IMR-90 (cell line): Measurements from ENCODE around the gene EIF2B2. TPM values are rescaled to one million over a fixed set of nuclear protein-coding genes. Genes with fewer than 3 reads are reported as not detected.
A peak's percentile ranks its signal among the peaks of the same experiment; 100 is the strongest.

Experiments
- ATAC-seq: fragments of 200-7000 bp; cut with Tn5 transposase; 2 replicates; pipeline ENCODE4 v1.9.1; 2020; ENCODE audit warnings: low read depth, mild to moderate bottlenecking, moderate library complexity
- BruUV-seq: library from RNA; stranded (reverse); fragments of 400-500 nt; replicated peaks from 2 replicates; lab custom pipeline; 2021; lab: Mats Ljungman, UMichigan
- CTCF ChIA-PET: fragments of 300-600 bp; formaldehyde crosslinking; extraction: SDS; loops from one replicate; lab custom pipeline; 2021; ENCODE audit warnings: antibody characterized with exemption; lab: Yijun Ruan, JAX
- POLR2A ChIA-PET: fragments of 300-600 bp; sonication (Branson Sonifier 250); formaldehyde crosslinking; loops from one replicate; lab custom pipeline; 2022; ENCODE audit warnings: antibody characterized with exemption; ENCODE audit not compliant: unreplicated experiment; lab: Charles Lee
- DNase-seq: peaks from one replicate; pipeline ENCODE4 v3.0.0; 2013
- H2AFZ ChIP-seq: replicated peaks from 2 replicates; pipeline ENCODE3; 2013; ENCODE audit warnings: low read length, mild to moderate bottlenecking; ENCODE audit not compliant: poor library complexity
- H2AK5ac ChIP-seq: 2 replicates; pipeline ENCODE4 v1.6.1; 2013; ENCODE audit warnings: low read depth, low read length, inconsistent platforms
- H2AK9ac ChIP-seq: replicated peaks from 2 replicates; pipeline ENCODE3; 2013; ENCODE audit warnings: mild to moderate bottlenecking, low read depth, low read length, moderate library complexity; ENCODE audit not compliant: poor library complexity
- H2BK120ac ChIP-seq: 2 replicates; pipeline ENCODE4 v1.6.1; 2013; ENCODE audit warnings: low read depth, low read length, inconsistent platforms
- H2BK15ac ChIP-seq: 3 replicates; pipeline ENCODE4 v1.6.1; 2013; ENCODE audit warnings: low read depth, low read length, inconsistent platforms
- H2BK20ac ChIP-seq: 2 replicates; pipeline ENCODE4 v1.6.1; 2013; ENCODE audit warnings: low read depth, mild to moderate bottlenecking, inconsistent platforms, low read length, moderate library complexity
- H2BK5ac ChIP-seq: 2 replicates; pipeline ENCODE4 v1.6.1; 2013; ENCODE audit warnings: mild to moderate bottlenecking, low read depth, low read length, inconsistent platforms; ENCODE audit not compliant: poor library complexity, severe bottlenecking
- H3K14ac ChIP-seq: replicated peaks from 2 replicates; pipeline ENCODE4 v1.6.1; 2013; ENCODE audit warnings: low read depth, low read length, inconsistent platforms
- H3K18ac ChIP-seq: 2 replicates; pipeline ENCODE4 v1.6.1; 2013; ENCODE audit warnings: low read depth, low read length, control low read depth
- H3K23ac ChIP-seq: 2 replicates; pipeline ENCODE4 v1.6.1; 2013; ENCODE audit warnings: low read depth, low read length, inconsistent platforms
- H3K27ac ChIP-seq: 2 replicates; pipeline ENCODE4 v1.5.1; 2013; ENCODE audit warnings: mild to moderate bottlenecking, control low read depth, low read length; ENCODE audit not compliant: insufficient read depth
- H3K27me3 ChIP-seq: 2 replicates; pipeline ENCODE4 v1.6.1; 2013; ENCODE audit warnings: low read length; ENCODE audit not compliant: control insufficient read depth, insufficient read depth
- H3K36me3 ChIP-seq: 2 replicates; pipeline ENCODE4 v1.6.1; 2013; ENCODE audit warnings: low read length, mixed read lengths; ENCODE audit not compliant: control insufficient read depth, insufficient read depth
- H3K4ac ChIP-seq: 2 replicates; pipeline ENCODE4 v1.6.1; 2013; ENCODE audit warnings: low read depth, low read length, inconsistent platforms
- H3K4me1 ChIP-seq: 2 replicates; pipeline ENCODE4 v1.6.1; 2013; ENCODE audit warnings: low read length, mixed read lengths; ENCODE audit not compliant: control insufficient read depth, insufficient read depth
- H3K4me2 ChIP-seq: 2 replicates; pipeline ENCODE4 v1.6.1; 2013; ENCODE audit warnings: low read depth, mild to moderate bottlenecking, control low read depth, low read length, moderate library complexity
- H3K4me3 ChIP-seq: 2 replicates; pipeline ENCODE4 v1.5.1; 2013; ENCODE audit warnings: low read depth, mild to moderate bottlenecking, control low read depth, low read length, moderate library complexity; ENCODE audit not compliant: insufficient read depth
- H3K56ac ChIP-seq: 2 replicates; pipeline ENCODE4 v1.6.1; 2013; ENCODE audit warnings: low read length, inconsistent platforms; ENCODE audit not compliant: insufficient read depth; ENCODE audit errors: extremely low read depth
- H3K79me1 ChIP-seq, 2 experiments: 2 replicates each; pipeline ENCODE4 v1.6.1; 2013; ENCODE audit warnings: low read length in 2 of 2, inconsistent platforms in 1 of 2, low read depth in 1 of 2
- H3K9ac ChIP-seq: 2 replicates; pipeline ENCODE4 v1.6.1; 2013; ENCODE audit warnings: low read depth, low read length, control low read depth
- H3K9me1 ChIP-seq: 2 replicates; pipeline ENCODE4 v1.6.1; 2013; ENCODE audit warnings: low read length, inconsistent platforms; ENCODE audit not compliant: insufficient read depth
- H3K9me3 ChIP-seq: 2 replicates; pipeline ENCODE4 v1.6.1; 2013; ENCODE audit warnings: low read length; ENCODE audit not compliant: control insufficient read depth, insufficient read depth
- H4K20me1 ChIP-seq: 2 replicates; pipeline ENCODE4 v1.6.1; 2013; ENCODE audit warnings: low read length, inconsistent platforms; ENCODE audit not compliant: insufficient read depth
- H4K5ac ChIP-seq: 2 replicates; pipeline ENCODE4 v1.6.1; 2013; ENCODE audit warnings: mild to moderate bottlenecking, low read depth, low read length, control low read depth
- H4K8ac ChIP-seq, 2 experiments: 2 replicates each; pipeline ENCODE4 v1.6.1; 2013; ENCODE audit warnings: low read depth in 2 of 2, low read length in 2 of 2, control low read depth in 1 of 2, inconsistent platforms in 1 of 2
- H4K91ac ChIP-seq: 2 replicates; pipeline ENCODE4 v1.6.1; 2013; ENCODE audit warnings: low read depth, low read length, inconsistent platforms; ENCODE audit not compliant: insufficient read depth
- BHLHE40 ChIP-seq: fragments of 150-350 bp; IDR thresholded peaks from 2 replicates; pipeline ENCODE4 v1.6.1; 2016; ENCODE audit warnings: mild to moderate bottlenecking, low read depth, low read length
- FOS ChIP-seq: fragments of 150-350 bp; IDR thresholded peaks from 2 replicates; pipeline ENCODE4 v1.6.1; 2016; ENCODE audit warnings: low read depth, low read length
- WGBS, 2 experiments: methylation state at CpG; one replicate each; pipeline versions ENCODE4 v1.1.5 to v1.1.7; 2013; ENCODE audit warnings: missing lambda C conversion rate in 2 of 2; ENCODE audit not compliant: insufficient read length in 1 of 2; ENCODE audit errors: extremely low coverage in 2 of 2; 5-methylcytosine and 5-hydroxymethylcytosine counted together
- dilution Hi-C: fragments of 300-500 bp; cut with HindIII; formaldehyde crosslinking; loops from one replicate; pipeline ENCODE4 v1.14.3; 2018; ENCODE audit warnings: low sequenced_read_pairs; ENCODE audit not compliant: unreplicated experiment
- in situ Hi-C: fragments of 300-500 bp; cut with MboI; formaldehyde crosslinking; loops from 3 replicates; pipeline ENCODE4 v1.14.3; 2019; ENCODE audit warnings: low sequenced_read_pairs, inconsistent platforms, mixed read lengths
- intact Hi-C: fragments of 100-400 bp; cut with micrococcal nuclease; formaldehyde crosslinking; loops from 2 replicates; pipeline ENCODE4 v1.10.0; 2022
- polyA plus RNA-seq, 3 experiments: library from polyadenylated mRNA; depleted of rRNA; stranded (reverse); fragments of >200 nt; gene quantifications; 2 replicates each; pipeline ENCODE4 v1.2.3, GENCODE V29; 2012; ENCODE audit warnings: low replicate concordance in 1 of 3
- total RNA-seq: library from RNA; depleted of rRNA; stranded (reverse); fragments of >200 nt; gene quantifications from 2 replicates; pipeline ENCODE4 v1.2.3, GENCODE V29; 2012
- TF ChIP-seq, protein P1 (sequence below): conservative IDR thresholded peaks from 2 replicates; pipeline ENCODE4 v1.5.1; 2012; ENCODE audit warnings: mild to moderate bottlenecking, low read depth, low read length, improper control_type of control experiment

The EIF2B2 gene
- total and polyA plus RNA-seq, 2 of the 4 experiments (the other 2 are of a cell fraction) = 63.6 to 70.1 TPM

DNA sequence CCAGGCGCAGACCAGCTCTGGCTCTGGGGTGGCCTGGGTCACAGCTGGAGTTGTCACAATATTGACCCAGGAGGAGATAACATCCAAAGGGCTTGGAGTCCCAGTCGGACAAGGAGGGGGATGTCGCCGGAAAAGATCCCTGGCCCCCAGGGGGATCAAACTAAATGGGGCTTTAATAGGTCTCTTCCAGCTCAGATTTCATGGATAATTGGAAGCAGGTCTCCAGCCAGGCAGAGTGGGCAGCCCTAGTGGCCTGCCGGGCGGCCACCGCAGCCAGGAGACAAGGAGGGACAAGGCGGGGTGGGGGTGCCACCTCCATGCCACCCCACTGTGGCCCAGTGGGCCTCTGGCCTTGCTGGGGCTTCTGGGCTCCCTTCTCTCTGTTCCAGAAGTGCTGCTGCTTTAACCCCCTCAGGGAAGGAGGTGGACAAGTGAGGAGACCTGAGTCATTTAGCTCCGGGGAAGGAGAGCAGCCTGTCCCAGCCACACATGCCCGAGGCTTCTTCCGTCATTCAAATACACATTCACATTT is 24.2 kb upstream of the EIF2B2 start:
- no peaks in the 10 kb centered on the region for H3K36me3 ChIP-seq
- no peak overlapping the region for H3K14ac ChIP-seq
- DNase-seq (no peak), ATAC-seq (no peak)
- in situ Hi-C loops = no loop called here
- H4K5ac ChIP-seq = no peak overlapping the region
- no peaks in the 10 kb centered on the region for H3K9me3 ChIP-seq
- no peak overlapping the region for H2BK5ac ChIP-seq
- TF ChIP-seq FOS = no peak
- TF ChIP-seq, protein P1, sequence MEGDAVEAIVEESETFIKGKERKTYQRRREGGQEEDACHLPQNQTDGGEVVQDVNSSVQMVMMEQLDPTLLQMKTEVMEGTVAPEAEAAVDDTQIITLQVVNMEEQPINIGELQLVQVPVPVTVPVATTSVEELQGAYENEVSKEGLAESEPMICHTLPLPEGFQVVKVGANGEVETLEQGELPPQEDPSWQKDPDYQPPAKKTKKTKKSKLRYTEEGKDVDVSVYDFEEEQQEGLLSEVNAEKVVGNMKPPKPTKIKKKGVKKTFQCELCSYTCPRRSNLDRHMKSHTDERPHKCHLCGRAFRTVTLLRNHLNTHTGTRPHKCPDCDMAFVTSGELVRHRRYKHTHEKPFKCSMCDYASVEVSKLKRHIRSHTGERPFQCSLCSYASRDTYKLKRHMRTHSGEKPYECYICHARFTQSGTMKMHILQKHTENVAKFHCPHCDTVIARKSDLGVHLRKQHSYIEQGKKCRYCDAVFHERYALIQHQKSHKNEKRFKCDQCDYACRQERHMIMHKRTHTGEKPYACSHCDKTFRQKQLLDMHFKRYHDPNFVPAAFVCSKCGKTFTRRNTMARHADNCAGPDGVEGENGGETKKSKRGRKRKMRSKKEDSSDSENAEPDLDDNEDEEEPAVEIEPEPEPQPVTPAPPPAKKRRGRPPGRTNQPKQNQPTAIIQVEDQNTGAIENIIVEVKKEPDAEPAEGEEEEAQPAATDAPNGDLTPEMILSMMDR = no peak
- no peak for TF ChIP-seq BHLHE40
- H3K4me2 ChIP-seq = no peak overlapping the region
- WGBS, 2 experiments = 35% methylated on average over 3 of the region's 11 CpGs; no CpG with 5 or more reads in 1 of the 2 experiments
- H4K91ac ChIP-seq = no peak overlapping the region
- BruUV-seq = no TSS peak
- H3K18ac ChIP-seq = no peak overlapping the region
- no peak overlapping the region for H2AK5ac ChIP-seq
- H3K9ac ChIP-seq = no peak overlapping the region
- no peak overlapping the region for H2BK120ac ChIP-seq
- H2AFZ ChIP-seq = no peak overlapping the region
- CTCF ChIA-PET = no interaction called here
- H3K9me1 ChIP-seq = peaks cover 9% of the 10 kb centered on the region; the same call in 1 of the 2 replicates
- no peaks in the 10 kb centered on the region for H4K20me1 ChIP-seq
- peak overlapping the region; percentile 25 for H2AK9ac ChIP-seq
- H3K79me1 ChIP-seq = no peaks in the 10 kb centered on the region
- no peak overlapping the region for H3K23ac ChIP-seq
- H3K27ac ChIP-seq = no peak overlapping the region
- H3K4me1 ChIP-seq = peaks cover 15% of the 10 kb centered on the region
- POLR2A ChIA-PET = interaction anchor here (0.6 kb wide), 1 partner anchor 13 kb away, joined by 3 read pairs; no protein-coding TSS in a partner anchor
- no peak overlapping the region for H2BK15ac ChIP-seq
- H3K27me3 ChIP-seq = peaks cover 2% of the 10 kb centered on the region; the same call in 1 of the 2 replicates
- dilution Hi-C loops = no loop called here
- intact Hi-C loops = no loop called here
- H4K8ac ChIP-seq = no peak overlapping the region
- H3K4ac ChIP-seq = no peak overlapping the region
- no peak overlapping the region for H2BK20ac ChIP-seq
- H3K4me3 ChIP-seq = no peak overlapping the region
- H3K56ac ChIP-seq = no peak overlapping the region
